ENCODE measurements around the gene SMPDL3A.

- TF ChIP-seq POLR2A (IDR thresholded peaks at IDR 0.05; ENCODE audit: low read depth, low read length) (no peak), TAF1 (IDR thresholded peaks at IDR 0.05; ENCODE audit: low read depth, low read length) (no peak), SPI1 (IDR thresholded peaks at IDR 0.05; ENCODE audit: low read depth, low read length) (no peak), POLR2AphosphoS5 (IDR thresholded peaks at IDR 0.05; ENCODE audit: low read depth, low read length) (no peak), PAX5 (IDR thresholded peaks at IDR 0.05; ENCODE audit: insufficient read depth, low read length, severe bottlenecking) (no peak)
Observed at GRCh38 chr6:122798099-122798641, 9.1 kb downstream of the SMPDL3A start.
